Mammary epithelial cell (primary cell): Measurements from ENCODE around the gene CD58.

Experiments
- EZH2 ChIP-seq: IDR thresholded peaks from 2 replicates; pipeline ENCODE4 v1.6.1; 2012; ENCODE audit warnings: low read length, inconsistent platforms, borderline replicate concordance
- TF ChIP-seq, protein P1 (sequence below), 2 donors: IDR thresholded peaks in 1 of 2; conservative IDR thresholded peaks in 1 of 2; 2 replicates each; pipeline ENCODE4 v1.5.1; 2011 to 2012; ENCODE audit warnings: inconsistent platforms in 2 of 2, low read length in 2 of 2, mild to moderate bottlenecking in 2 of 2, control low read depth in 1 of 2, low read depth in 1 of 2; ENCODE audit not compliant: insufficient read depth in 1 of 2; ENCODE audit errors: extremely low read depth in 1 of 2

DNA sequence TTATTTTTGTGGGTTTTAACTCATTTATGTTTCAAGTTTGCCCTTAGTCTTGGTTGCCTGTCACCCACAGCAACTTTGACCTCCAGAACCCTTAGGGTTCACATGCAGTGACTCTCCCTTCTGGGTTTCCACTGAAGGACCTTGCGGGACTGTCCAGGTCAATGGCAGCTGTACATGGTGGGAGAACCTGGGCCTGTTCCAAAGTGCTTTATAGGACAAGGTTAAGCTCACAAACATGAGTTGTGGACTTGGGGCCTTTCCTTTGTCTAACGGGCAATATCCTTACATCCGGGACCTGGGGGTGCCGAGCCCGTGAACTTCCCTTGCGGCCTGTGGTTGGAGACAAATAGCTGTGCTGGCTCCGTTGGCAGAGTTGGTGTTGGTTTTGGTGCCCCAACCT is 77.8 kb downstream of the CD58 start:
- TF ChIP-seq, protein P1, sequence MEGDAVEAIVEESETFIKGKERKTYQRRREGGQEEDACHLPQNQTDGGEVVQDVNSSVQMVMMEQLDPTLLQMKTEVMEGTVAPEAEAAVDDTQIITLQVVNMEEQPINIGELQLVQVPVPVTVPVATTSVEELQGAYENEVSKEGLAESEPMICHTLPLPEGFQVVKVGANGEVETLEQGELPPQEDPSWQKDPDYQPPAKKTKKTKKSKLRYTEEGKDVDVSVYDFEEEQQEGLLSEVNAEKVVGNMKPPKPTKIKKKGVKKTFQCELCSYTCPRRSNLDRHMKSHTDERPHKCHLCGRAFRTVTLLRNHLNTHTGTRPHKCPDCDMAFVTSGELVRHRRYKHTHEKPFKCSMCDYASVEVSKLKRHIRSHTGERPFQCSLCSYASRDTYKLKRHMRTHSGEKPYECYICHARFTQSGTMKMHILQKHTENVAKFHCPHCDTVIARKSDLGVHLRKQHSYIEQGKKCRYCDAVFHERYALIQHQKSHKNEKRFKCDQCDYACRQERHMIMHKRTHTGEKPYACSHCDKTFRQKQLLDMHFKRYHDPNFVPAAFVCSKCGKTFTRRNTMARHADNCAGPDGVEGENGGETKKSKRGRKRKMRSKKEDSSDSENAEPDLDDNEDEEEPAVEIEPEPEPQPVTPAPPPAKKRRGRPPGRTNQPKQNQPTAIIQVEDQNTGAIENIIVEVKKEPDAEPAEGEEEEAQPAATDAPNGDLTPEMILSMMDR (conservative IDR thresholded peaks at IDR 0.05 in 1 of 2, IDR thresholded peaks at IDR 0.05 in 1 of 2; ENCODE audit: extremely low read depth in 1 of 2, insufficient read depth in 1 of 2, low read depth in 1 of 2, low read length in 2 of 2): no peak
- no peak for TF ChIP-seq EZH2
